ENCODE results near the gene SMIM3. TPM values are rescaled to one million over a fixed set of nuclear protein-coding genes. Genes with fewer than 3 reads are reported as not detected.
"Not testable (repeated sequence)": the region's sequence is repeated elsewhere in the genome, so short reads cannot be mapped to it uniquely, and the experiment has no call there.

The SMIM3 gene
- total RNA-seq, 1 donor from 2014 or later, result 46.7 TPM

GRCh38 chr5:150804388-150804787 lies 25.8 kb downstream of the SMIM3 start:
- Histone ChIP-seq H3K27me3 (no peaks in the 10 kb centered on the region), H3K4me3 (no peak overlapping the region), H3K9me3 (no peaks in the 10 kb centered on the region), H3K36me3 (no peaks in the 10 kb centered on the region), H3K27ac (no peak overlapping the region), H3K4me1 (no peaks in the 10 kb centered on the region)
- TF ChIP-seq POLR2AphosphoS5 (IDR thresholded peaks at IDR 0.05; ENCODE audit: insufficient read depth in 1 of 2, low read depth in 1 of 2) (no peak), CTCF (IDR thresholded peaks at IDR 0.05) (no peak), POLR2A (IDR thresholded peaks at IDR 0.05) (no peak)
- intact Hi-C loops (cut with DNase I), result no loop called here
- no peak for DNase-seq (ENCODE audit: extremely low spot score in 2 of 2)

- DNase-seq (ENCODE audit: extremely low spot score in 2 of 2), result no peak
- no peaks in the 10 kb centered on the region for H3K36me3 ChIP-seq
- no peaks in the 10 kb centered on the region for H3K4me1 ChIP-seq
- intact Hi-C loops (cut with DNase I), result no loop called here
- TF ChIP-seq POLR2A (IDR thresholded peaks at IDR 0.05) (no peak), POLR2AphosphoS5 (IDR thresholded peaks at IDR 0.05; ENCODE audit: insufficient read depth in 1 of 2, low read depth in 1 of 2) (no peak), CTCF (IDR thresholded peaks at IDR 0.05) (no peak)
- H3K9me3 ChIP-seq, result no peaks in the 10 kb centered on the region
- H3K4me3 ChIP-seq, result no peak overlapping the region
- H3K27ac ChIP-seq, result no peak overlapping the region
- no peaks in the 10 kb centered on the region for H3K27me3 ChIP-seq
Measured at GRCh38 chr5:150809363-150809762, 30.8 kb downstream of the SMIM3 start.

- DNase-seq (ENCODE audit: extremely low spot score in 2 of 2), result no peak
- Histone ChIP-seq H3K4me1 (no peaks in the 10 kb centered on the region), H3K4me3 (no peak overlapping the region), H3K27me3 (no peaks in the 10 kb centered on the region), H3K36me3 (no peaks in the 10 kb centered on the region), H3K9me3 (no peaks in the 10 kb centered on the region), H3K27ac (no peak overlapping the region)
- TF ChIP-seq CTCF (IDR thresholded peaks at IDR 0.05) (no peak), POLR2A (IDR thresholded peaks at IDR 0.05) (no peak), POLR2AphosphoS5 (IDR thresholded peaks at IDR 0.05; ENCODE audit: insufficient read depth in 1 of 2, low read depth in 1 of 2) (no peak)
- intact Hi-C loops (cut with DNase I), result no loop called here
Measured at GRCh38 chr5:150815010-150815409, 36.5 kb downstream of the SMIM3 start.

GRCh38 chr5:150816946-150817345 lies 38.4 kb downstream of the SMIM3 start:
- TF ChIP-seq CTCF (IDR thresholded peaks at IDR 0.05), result no peak
- TF ChIP-seq POLR2AphosphoS5 (IDR thresholded peaks at IDR 0.05; ENCODE audit: insufficient read depth in 1 of 2, low read depth in 1 of 2), result no peak
- no peak for TF ChIP-seq POLR2A (IDR thresholded peaks at IDR 0.05)
- no peak overlapping the region for H3K27ac ChIP-seq
- H3K4me3 ChIP-seq, result no peak overlapping the region
- intact Hi-C loops (cut with DNase I), result no loop called here
- H3K4me1 ChIP-seq, result no peaks in the 10 kb centered on the region
- H3K27me3 ChIP-seq, result no peaks in the 10 kb centered on the region
- H3K9me3 ChIP-seq, result no peaks in the 10 kb centered on the region
- no peak for DNase-seq (ENCODE audit: extremely low spot score in 2 of 2)
- H3K36me3 ChIP-seq, result no peaks in the 10 kb centered on the region

- Histone ChIP-seq H3K9me3 (peaks cover 4% of the 10 kb centered on the region), H3K4me1 (no peaks in the 10 kb centered on the region), H3K27me3 (no peaks in the 10 kb centered on the region), H3K27ac (no peak overlapping the region), H3K4me3 (no peak overlapping the region), H3K36me3 (no peaks in the 10 kb centered on the region)
- TF ChIP-seq POLR2A (IDR thresholded peaks at IDR 0.05), result no peak
- no peak for TF ChIP-seq CTCF (IDR thresholded peaks at IDR 0.05)
- TF ChIP-seq POLR2AphosphoS5 (IDR thresholded peaks at IDR 0.05; ENCODE audit: insufficient read depth in 1 of 2, low read depth in 1 of 2), result no peak
- intact Hi-C loops (cut with DNase I), result no loop called here
- DNase-seq (ENCODE audit: extremely low spot score in 2 of 2), result no peak
Measured at GRCh38 chr5:150829744-150830143, 51.2 kb downstream of the SMIM3 start.

- DNase-seq (ENCODE audit: extremely low spot score in 2 of 2); H3K36me3 ChIP-seq; H3K4me1 ChIP-seq; H3K27ac ChIP-seq; H3K4me3 ChIP-seq; H3K27me3 ChIP-seq; H3K9me3 ChIP-seq; intact Hi-C loops (cut with DNase I): not testable (repeated sequence)
Measured at GRCh38 chr5:150831821-150832220, 53.3 kb downstream of the SMIM3 start.
